Kasumi-1 (cell line): ENCODE data around the gene CLEC4F.
A peak's percentile ranks its signal among the peaks of the same experiment; 100 is the strongest.

ENCODE experiments used
- DNase-seq, 2 experiments: peaks; one replicate each; lab custom pipeline; 2025; lab: John Stamatoyannopoulos, UW

Gene CLEC4F

GRCh38 chr2:70789304-70790135 is 30.9 kb downstream of the CLEC4F start:
- DNase-seq, result peak; percentile 60 to 77

- DNase-seq, result peak; percentile 43 to 61
Measured at GRCh38 chr2:70785137-70785911, 35.1 kb downstream of the CLEC4F start.

GRCh38 chr2:70784320-70784719 is 36.1 kb downstream of the CLEC4F start:
- DNase-seq, result no peak

- no peak for DNase-seq
Measured at GRCh38 chr2:70779911-70780545, 40.4 kb downstream of the CLEC4F start.

- no peak for DNase-seq
Measured at GRCh38 chr2:70779491-70779890, 40.9 kb downstream of the CLEC4F start.

- DNase-seq, result no peak
Measured at GRCh38 chr2:70778676-70779075, 41.7 kb downstream of the CLEC4F start.

GRCh38 chr2:70777450-70777849 is 42.9 kb downstream of the CLEC4F start:
- no peak for DNase-seq

- no peak for DNase-seq
Measured at GRCh38 chr2:70776266-70776665, 44.1 kb downstream of the CLEC4F start.

GRCh38 chr2:70775141-70775540 is 45.3 kb downstream of the CLEC4F start:
- no peak for DNase-seq

GRCh38 chr2:70772486-70773155 is 47.8 kb downstream of the CLEC4F start:
- DNase-seq, result no peak

GRCh38 chr2:70771446-70771845 is 49.0 kb downstream of the CLEC4F start:
- DNase-seq, result no peak

GRCh38 chr2:70769450-70769849 is 50.9 kb downstream of the CLEC4F start:
- no peak for DNase-seq

- DNase-seq, result no peak
Measured at GRCh38 chr2:70768590-70769085, 51.8 kb downstream of the CLEC4F start.

- no peak for DNase-seq
Measured at GRCh38 chr2:70767699-70768589, 52.5 kb downstream of the CLEC4F start, which contains the start of gene ADD2. ADD2 (minus strand) TSS chr2:70768200; CDS start chr2:70706408, 61,792 bp downstream.

- DNase-seq, result no peak
Measured at GRCh38 chr2:70767079-70767698, 53.2 kb downstream of the CLEC4F start.

GRCh38 chr2:70766357-70767078 is 53.9 kb downstream of the CLEC4F start:
- no peak for DNase-seq

- DNase-seq, result no peak
Measured at GRCh38 chr2:70765507-70765906, 54.9 kb downstream of the CLEC4F start.

- no peak for DNase-seq
Measured at GRCh38 chr2:70759446-70759845, 61.0 kb downstream of the CLEC4F start.
